ENCODE data around the gene PAPLN. TPM values are rescaled to one million over a fixed set of nuclear protein-coding genes. Genes with fewer than 3 reads are reported as not detected.

PAPLN gene
- total RNA-seq, 1 experiment from 2014 or later, result 22.2 TPM

DNA sequence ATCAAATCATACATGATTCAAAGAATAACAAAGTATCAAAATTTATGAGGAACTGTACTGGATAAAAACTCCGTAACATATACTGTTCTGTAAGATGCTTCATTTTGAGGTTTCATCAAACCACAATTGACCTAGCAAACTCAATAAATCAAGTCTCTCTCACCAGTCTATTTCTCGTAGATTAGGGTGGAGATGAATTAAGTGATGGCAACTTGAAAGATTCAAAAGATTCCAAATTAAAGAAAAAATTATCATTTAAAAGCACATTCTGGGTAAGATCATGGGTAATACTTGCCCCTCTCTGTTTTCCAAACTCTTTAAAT is 74.4 kb downstream of the PAPLN start:
- intact Hi-C loops (cut with micrococcal nuclease; ENCODE audit: unreplicated experiment) (no loop called here), in situ Hi-C loops (cut with HindIII; ENCODE audit: low pct_unique_long_range_greater_than_20kb, low sequenced_read_pairs) (no loop called here)
- TF ChIP-seq SIN3A (IDR thresholded peaks at IDR 0.05; ENCODE audit: borderline replicate concordance, insufficient read depth, low read depth, low read length) (no peak), TCF7L2 (IDR thresholded peaks at IDR 0.05; ENCODE audit: low read depth, low read length) (no peak)
- TF ChIP-seq, protein P1, sequence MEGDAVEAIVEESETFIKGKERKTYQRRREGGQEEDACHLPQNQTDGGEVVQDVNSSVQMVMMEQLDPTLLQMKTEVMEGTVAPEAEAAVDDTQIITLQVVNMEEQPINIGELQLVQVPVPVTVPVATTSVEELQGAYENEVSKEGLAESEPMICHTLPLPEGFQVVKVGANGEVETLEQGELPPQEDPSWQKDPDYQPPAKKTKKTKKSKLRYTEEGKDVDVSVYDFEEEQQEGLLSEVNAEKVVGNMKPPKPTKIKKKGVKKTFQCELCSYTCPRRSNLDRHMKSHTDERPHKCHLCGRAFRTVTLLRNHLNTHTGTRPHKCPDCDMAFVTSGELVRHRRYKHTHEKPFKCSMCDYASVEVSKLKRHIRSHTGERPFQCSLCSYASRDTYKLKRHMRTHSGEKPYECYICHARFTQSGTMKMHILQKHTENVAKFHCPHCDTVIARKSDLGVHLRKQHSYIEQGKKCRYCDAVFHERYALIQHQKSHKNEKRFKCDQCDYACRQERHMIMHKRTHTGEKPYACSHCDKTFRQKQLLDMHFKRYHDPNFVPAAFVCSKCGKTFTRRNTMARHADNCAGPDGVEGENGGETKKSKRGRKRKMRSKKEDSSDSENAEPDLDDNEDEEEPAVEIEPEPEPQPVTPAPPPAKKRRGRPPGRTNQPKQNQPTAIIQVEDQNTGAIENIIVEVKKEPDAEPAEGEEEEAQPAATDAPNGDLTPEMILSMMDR (IDR thresholded peaks at IDR 0.05), result no peak
- no peaks in the 10 kb centered on the region for H3K36me3 ChIP-seq (ENCODE audit: control insufficient read depth, insufficient read depth, low read length)
- H3K27ac ChIP-seq (ENCODE audit: low read length), result no peak overlapping the region
- H3K4me3 ChIP-seq (ENCODE audit: low read depth in 2 of 2, low read length in 2 of 2), result no peak overlapping the region
- DNase-seq (ENCODE audit: low read depth, low spot score) (no peak), ATAC-seq (no peak)
- no peaks in the 10 kb centered on the region for H3K9me3 ChIP-seq (ENCODE audit: control insufficient read depth, insufficient read depth, low read depth, low read length)
- CTCF ChIA-PET, result no interaction called here
- H3K4me1 ChIP-seq (ENCODE audit: control insufficient read depth, insufficient read depth, low read length), result no peaks in the 10 kb centered on the region; the same call in 1 of the 2 replicates
- H3K27me3 ChIP-seq (ENCODE audit: control insufficient read depth, insufficient read depth, low read length), result no peaks in the 10 kb centered on the region
- BruUV-seq (replicated peaks), result no TSS peak
- POLR2A ChIA-PET, result no interaction called here

DNA sequence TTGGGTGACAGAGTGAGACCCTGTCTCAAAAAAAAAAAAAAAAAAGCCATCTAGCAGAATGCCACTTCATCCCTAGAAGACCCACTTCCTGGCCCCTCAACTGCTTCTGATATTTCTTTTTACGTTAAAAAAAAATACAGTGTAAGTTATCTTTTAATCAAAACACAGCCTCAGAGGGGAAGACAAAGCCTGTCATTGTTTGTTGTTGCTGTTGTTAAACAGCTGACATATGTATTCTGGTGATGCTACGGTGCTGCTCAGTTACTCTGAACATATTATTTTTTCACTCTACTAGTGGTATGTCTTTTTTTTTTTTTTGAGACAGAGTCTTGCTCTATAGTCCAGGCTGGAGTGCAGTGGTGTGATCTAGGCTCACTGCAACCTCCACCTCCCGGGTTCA is 75.4 kb downstream of the PAPLN start:
- CTCF ChIA-PET, result interaction anchor here (0.7 kb wide), 1 partner anchor 319 kb away, joined by 9 read pairs; no protein-coding TSS in a partner anchor
- POLR2A ChIA-PET, result no interaction called here
- no TSS peak for BruUV-seq (replicated peaks)
- H3K27me3 ChIP-seq (ENCODE audit: control insufficient read depth, insufficient read depth, low read length), result no peaks in the 10 kb centered on the region
- intact Hi-C loops (cut with micrococcal nuclease; ENCODE audit: unreplicated experiment) (no loop called here), in situ Hi-C loops (cut with HindIII; ENCODE audit: low pct_unique_long_range_greater_than_20kb, low sequenced_read_pairs) (no loop called here)
- H3K4me1 ChIP-seq (ENCODE audit: control insufficient read depth, insufficient read depth, low read length), result no peaks in the 10 kb centered on the region; the same call in 1 of the 2 replicates
- TF ChIP-seq, protein P2, sequence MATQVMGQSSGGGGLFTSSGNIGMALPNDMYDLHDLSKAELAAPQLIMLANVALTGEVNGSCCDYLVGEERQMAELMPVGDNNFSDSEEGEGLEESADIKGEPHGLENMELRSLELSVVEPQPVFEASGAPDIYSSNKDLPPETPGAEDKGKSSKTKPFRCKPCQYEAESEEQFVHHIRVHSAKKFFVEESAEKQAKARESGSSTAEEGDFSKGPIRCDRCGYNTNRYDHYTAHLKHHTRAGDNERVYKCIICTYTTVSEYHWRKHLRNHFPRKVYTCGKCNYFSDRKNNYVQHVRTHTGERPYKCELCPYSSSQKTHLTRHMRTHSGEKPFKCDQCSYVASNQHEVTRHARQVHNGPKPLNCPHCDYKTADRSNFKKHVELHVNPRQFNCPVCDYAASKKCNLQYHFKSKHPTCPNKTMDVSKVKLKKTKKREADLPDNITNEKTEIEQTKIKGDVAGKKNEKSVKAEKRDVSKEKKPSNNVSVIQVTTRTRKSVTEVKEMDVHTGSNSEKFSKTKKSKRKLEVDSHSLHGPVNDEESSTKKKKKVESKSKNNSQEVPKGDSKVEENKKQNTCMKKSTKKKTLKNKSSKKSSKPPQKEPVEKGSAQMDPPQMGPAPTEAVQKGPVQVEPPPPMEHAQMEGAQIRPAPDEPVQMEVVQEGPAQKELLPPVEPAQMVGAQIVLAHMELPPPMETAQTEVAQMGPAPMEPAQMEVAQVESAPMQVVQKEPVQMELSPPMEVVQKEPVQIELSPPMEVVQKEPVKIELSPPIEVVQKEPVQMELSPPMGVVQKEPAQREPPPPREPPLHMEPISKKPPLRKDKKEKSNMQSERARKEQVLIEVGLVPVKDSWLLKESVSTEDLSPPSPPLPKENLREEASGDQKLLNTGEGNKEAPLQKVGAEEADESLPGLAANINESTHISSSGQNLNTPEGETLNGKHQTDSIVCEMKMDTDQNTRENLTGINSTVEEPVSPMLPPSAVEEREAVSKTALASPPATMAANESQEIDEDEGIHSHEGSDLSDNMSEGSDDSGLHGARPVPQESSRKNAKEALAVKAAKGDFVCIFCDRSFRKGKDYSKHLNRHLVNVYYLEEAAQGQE (IDR thresholded peaks at IDR 0.05; ENCODE audit: insufficient read depth in 1 of 2, low read depth in 2 of 2, low read length in 1 of 2), result no peak
- TF ChIP-seq, protein P1 (IDR thresholded peaks at IDR 0.05), result no peak
- TF ChIP-seq SIN3A (IDR thresholded peaks at IDR 0.05; ENCODE audit: borderline replicate concordance, insufficient read depth, low read depth, low read length) (no peak), TCF7L2 (IDR thresholded peaks at IDR 0.05; ENCODE audit: low read depth, low read length) (no peak), POLR2AphosphoS5 (IDR thresholded peaks at IDR 0.05; ENCODE audit: low read depth, low read length) (no peak)
- ATAC-seq (no peak), DNase-seq (ENCODE audit: low read depth, low spot score) (no peak)
- no peaks in the 10 kb centered on the region for H3K36me3 ChIP-seq (ENCODE audit: control insufficient read depth, insufficient read depth, low read length)
- H3K27ac ChIP-seq (ENCODE audit: low read length), result no peak overlapping the region
- no peaks in the 10 kb centered on the region for H3K9me3 ChIP-seq (ENCODE audit: control insufficient read depth, insufficient read depth, low read depth, low read length)
- H3K4me3 ChIP-seq (ENCODE audit: low read depth in 2 of 2, low read length in 2 of 2), result no peak overlapping the region
